HG02973 (cell line): ENCODE results near the gene WIPF1.

Experiments
- ATAC-seq: cut with Tn5 transposase; IDR thresholded peaks from one replicate; pipeline ENCODE4 v1.9.1; 2021; ENCODE audit warnings: moderate library complexity; ENCODE audit not compliant: unreplicated experiment

WIPF1 gene

DNA sequence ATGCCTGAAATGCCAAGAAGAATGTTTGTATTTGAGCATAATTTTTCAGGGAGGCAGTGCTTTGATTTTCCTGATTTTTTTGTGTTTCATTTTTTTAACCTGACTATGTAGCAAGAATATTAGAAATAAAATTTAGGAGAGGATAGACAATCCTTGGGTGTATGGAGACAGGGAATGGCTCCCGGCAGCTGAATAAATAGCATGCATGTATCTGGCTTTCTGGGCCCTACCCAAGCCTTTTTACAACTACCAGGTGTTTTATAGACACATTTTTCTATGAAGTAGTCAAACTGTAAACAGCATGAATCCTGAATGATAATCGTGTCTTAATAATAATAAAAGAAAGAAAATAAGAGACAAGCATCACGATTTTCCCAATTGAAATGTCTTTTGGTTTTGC lies 52.4 kb downstream of the WIPF1 start:
- ATAC-seq: no peak

DNA sequence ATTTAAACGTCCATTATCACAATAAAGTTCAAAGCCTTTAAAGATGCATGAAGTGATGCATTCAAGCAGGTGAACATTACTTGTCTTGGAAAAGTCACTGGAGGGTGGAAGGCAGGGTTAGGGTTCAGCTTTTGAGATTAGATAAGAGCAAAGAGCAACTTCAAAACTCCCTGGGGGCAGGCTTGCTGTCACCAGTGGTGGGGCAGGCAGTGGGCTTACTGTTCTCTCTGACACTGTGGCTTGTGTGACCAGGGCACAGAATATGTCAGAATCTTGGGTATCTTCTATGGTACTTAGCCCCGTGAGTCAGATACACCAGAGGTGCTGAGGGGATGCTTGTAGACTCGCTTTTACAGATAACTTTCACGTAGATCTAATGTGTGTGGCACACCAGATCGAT lies 52.8 kb downstream of the WIPF1 start:
- no peak for ATAC-seq

DNA sequence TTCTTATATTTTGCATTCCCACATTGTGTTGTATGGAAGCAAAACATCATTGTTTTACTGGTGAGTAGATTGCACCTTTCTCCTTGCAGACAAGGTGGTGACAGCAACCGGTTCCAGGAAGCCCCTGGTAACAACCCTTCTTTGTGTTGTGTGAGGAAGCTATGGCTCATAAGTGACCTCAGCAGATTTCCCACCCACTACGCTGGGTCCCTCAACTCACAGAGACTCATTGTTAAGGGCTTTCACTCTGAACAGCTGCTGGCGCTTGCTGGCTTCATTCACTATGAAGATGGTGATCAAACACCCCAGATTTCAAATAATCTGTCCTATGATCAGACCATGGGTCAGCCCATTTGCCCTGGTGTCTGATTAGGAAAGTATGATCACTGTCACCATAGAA lies 53.4 kb downstream of the WIPF1 start:
- no peak for ATAC-seq

DNA sequence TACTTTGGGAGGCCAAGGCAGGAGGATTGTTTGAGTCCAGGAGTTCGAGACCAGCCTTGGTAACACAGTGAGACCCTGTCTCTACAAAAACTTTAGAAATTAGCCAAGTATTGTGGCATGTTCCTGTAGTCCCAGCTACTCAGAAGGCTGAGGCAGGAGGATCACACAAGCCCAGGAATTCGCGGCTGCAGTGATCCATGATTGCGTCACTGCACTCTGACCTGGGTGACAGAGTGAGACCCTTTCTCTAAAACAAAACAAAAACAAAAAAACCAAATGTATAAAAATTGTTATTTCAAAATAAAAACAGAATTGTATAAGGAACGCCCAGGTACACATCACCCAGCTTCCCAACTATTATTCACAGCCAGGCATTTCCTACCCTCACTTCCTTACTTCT lies 56.7 kb downstream of the WIPF1 start:
- ATAC-seq: no peak

DNA sequence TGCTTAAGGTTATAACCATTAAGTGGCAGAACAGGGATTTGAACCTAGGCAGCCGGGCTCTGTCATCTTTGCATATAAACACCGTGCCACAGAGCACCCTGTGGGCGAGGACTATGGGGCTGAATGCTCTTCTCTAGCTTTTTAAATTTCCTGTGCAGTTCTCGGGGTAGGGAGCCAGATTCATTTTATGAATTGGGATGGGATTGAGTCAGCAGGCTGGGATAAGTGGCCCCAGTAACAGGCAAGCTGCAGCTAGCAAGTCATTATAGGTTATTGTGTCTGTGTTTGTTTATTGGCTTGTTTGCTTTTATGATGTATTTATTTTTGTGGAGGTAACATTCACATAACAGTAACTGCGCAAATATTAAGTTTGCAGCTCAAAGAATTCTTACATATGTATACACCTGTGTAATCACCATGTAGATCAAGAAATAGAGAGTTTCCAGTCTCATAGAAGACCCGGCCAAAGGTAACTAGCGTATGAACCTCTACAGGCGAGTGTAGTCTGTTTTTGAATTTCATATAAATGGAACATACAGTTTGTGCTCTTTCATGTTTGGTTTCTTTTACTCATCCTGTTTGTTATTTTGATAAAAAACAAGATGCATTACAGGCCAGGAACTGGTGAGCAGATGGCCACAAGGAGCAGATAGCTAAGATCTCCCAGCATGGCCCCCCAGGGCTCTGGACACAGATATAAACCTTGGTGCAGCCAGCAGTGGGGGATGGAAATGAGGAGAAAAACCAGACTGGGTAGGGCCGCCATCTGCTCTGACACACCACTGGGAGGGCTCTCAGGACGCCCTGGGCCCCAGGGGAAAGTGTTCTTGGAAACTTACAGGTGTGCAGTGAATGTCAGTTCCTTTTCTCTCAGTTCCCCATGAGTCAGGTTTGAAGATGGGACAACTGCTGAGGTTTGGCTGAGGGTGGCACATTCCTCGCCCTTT lies 61.6 kb downstream of the WIPF1 start:
- ATAC-seq: no peak

DNA sequence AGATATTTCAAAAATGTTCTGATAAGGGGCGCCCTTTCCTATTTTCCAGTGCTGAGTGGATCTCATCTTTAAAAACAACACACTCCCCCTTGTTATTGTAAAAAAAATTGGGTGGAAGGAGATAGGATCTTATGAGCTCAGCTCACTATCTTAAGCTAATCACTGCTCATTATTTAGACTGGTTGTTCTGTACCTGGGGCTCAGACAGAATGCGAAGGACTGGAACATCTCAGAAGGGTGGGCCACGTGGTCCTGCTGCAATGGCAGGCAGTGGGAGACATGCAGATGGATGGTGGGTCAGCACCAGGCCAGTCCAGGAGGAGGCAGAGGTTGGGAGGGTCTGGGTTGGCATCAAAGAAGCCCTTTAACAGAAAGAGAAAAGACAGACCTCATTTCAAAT lies 62.5 kb downstream of the WIPF1 start:
- ATAC-seq: no peak

DNA sequence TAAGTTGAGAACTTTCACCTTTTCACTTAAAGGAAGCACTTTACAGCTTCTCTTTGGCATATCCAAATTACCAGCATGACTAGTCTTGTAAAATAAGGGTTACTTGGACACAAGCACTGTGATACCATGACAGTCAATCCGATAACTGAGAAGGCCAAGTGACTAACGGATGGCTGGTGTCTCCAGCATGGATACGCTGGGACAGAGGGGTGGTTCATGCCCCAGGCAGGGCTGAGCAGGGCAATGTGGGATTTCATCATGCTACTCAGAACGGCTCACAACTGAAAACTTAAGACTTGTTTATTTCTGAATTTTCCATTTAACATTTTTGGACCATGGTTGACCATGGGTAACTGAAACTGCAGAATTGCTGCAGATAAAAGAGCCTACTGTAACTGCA lies 67.7 kb downstream of the WIPF1 start:
- ATAC-seq: no peak

DNA sequence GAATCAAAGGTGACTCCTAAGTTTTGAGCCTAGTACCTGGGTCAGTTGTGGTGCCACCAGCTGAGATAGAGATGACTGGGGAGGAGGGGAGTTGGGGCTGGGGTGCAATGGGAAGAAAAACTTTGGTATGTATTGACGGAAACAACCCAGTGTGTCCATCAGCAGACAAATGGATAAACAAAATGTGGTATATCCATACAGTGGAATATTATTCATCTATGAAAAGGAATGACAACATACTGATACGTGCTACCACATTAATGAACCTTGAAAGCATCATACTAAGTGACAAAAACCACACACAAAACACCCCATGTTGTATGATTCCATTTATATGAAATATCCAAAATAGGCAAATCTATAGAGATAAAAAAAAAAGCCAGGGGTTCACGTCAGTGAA lies 69.6 kb downstream of the WIPF1 start:
- no peak for ATAC-seq

DNA sequence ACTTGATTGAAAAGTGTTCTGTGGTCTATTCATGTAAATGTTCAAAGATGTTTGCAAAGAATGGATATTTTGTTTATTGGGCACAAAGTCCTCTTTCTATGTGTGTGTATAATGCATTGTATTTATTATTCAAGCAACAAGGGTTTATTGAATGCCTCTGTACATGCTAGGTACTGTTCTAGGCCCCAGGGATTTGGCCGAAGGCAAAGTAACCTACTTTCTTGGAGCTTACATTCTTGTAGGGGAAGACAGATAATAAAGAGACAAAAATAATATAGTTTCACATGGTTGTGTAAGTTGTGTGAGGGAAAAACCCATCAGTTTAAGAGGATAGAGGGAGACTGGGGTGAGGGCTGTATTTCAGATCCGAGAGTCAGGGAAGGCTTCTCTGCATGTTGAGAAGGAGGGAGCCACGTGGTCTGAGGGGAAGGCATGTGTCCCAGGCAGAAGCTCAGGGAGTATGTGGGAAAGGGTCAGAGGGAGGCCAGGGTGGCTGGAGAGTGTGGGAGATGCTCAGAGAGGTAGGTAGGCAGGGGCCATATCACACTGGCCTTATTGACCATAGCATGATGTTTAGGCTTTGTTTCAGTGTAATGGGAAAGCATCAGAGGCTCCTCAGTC lies 70.4 kb downstream of the WIPF1 start:
- ATAC-seq: no peak

DNA sequence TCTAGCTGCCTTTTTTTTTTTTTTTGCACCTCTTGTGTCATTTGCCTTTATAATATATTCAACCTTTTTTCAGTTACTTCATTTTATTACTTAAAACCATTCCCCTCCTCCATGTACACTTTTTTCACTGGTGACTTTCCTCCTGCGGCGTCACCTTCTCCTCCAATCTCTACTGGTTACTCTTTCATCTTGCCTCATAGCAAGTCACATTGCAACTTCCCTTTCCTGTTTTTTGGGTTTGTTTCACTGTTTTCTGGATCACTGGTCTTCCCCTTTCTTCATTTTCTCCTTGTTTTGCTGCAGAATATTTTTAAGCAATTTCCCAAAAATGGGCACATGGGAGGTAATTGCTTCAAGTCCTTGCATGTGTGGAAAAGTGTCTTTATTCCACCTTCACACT lies 73.1 kb downstream of the WIPF1 start:
- no peak for ATAC-seq

DNA sequence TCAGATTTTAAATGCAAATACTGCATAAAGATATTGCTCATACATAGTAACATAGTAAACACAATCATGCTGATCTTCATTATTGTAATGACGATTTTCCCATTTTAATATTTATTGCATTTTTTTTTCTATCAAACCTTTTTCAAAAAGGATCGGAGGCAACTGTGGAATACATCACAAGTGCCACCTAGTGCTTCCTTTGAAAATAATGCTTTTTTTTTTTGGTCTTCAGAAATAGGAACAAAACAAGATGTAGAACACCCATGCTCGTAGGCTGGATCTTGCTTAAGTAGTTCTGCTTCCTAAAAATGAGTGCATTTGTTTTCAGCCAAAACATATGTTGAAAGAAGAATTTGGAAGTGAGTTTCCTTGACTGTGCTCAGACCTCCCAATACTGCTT lies 75.1 kb downstream of the WIPF1 start:
- ATAC-seq: no peak

DNA sequence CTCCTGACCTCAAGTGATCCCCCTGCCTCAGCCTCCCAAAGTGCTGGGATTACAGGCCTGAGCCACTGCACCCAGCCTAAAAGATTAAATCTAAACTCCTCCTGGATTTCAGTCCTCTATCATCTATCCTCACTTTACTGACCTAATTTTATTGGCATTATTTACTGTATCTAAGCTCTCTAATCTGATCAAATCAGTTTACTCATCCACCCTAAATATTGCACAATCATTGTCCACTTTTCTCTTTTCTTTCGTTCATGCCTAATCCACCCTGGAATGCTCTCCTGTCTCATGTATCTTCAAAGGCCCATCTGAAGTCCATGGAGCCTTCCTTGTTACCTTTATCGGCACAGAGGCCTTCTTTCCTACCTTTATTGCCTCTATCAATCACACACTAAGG lies 79.2 kb downstream of the WIPF1 start:
- ATAC-seq: no peak

DNA sequence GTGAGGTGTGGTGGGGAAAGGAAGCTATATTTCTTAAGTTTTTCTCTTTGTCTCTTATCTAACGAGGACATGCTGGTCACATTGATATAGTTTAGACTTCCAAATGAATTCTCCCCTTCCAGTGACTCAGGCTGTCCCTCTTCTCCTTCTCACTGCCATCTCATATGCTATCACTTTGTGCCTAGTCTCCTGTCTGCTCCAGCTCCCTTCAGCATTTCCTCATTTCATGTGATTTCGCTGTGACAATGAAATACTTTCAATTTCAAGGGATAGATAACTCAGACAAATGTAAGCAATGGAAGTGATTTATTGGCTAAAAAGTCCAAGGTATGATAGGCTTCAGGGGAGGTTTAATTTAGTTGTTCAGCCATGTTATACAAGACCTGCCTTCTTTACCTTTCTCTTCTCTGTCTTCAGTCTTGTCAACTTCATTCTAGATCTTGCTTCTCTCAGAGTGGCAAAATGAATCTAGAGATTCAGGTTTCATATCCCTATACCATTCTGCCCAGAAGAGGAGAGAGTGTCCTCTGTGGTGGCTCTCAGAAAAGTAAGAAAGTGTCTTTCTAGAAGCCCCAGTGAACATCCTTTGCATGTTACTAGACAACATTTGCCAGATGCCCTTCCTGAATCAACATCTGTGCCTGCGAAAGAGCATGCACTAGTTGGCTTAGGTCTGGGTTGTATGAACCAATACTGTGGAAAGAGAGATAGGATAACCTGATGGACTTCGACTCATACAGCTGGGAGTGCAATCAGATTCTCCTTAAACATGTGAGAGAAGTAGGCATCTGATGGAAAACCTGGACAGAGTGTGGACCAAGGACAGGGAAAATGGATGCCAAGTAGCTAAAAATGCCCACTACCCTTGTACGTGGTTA lies 80.9 kb downstream of the WIPF1 start:
- ATAC-seq: no peak

DNA sequence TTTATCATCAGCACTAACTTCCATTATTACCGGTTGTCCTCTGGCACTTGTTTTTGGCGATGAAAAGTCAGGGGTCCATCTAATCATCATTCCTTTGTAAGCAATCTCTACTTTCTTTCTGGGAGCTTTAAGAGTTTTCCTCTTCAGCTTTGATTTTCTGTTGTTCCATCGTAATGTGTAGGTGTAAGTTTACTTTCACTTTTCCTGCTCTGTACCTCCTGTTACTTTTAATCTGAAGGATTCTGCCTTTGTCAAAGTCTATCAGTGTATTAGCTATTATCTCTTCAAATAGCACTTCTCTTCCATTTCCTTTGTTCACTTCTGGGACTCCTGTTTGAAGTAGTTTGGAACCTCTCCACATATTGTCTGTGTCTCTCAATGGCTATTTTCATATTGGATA lies 85.3 kb downstream of the WIPF1 start:
- no peak for ATAC-seq

DNA sequence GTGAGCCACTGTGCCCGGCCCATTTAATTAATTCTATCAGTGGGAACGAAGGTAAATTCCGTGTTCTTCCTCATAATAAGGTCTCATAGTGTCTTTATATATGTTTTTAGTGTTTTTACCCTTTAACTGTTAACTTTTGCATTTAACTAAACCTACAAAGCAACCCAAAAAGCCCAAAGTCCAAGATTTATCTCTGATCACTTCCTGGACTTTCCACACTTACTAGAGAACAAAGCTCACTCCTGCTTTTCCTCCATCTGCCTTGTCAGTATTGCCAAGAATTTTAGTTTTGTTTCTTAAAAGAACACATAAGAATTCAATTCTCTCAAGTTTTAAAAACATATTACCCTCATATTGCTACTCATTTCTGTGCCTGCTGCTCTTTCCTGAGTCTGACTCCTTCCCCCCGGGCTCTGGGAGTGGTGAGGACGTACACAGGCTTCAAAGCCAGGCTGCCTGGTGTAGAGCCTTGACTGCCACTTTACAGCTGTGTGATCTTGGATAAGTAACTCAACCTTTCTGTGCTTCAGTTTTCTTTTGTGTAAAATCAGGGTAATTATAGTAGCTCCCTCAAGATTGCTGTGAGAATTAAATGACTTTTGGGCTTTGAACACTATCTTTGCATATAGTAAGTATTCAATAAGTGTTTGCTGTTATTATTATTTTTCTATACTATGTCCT lies 85.9 kb downstream of the WIPF1 start:
- no peak for ATAC-seq

DNA sequence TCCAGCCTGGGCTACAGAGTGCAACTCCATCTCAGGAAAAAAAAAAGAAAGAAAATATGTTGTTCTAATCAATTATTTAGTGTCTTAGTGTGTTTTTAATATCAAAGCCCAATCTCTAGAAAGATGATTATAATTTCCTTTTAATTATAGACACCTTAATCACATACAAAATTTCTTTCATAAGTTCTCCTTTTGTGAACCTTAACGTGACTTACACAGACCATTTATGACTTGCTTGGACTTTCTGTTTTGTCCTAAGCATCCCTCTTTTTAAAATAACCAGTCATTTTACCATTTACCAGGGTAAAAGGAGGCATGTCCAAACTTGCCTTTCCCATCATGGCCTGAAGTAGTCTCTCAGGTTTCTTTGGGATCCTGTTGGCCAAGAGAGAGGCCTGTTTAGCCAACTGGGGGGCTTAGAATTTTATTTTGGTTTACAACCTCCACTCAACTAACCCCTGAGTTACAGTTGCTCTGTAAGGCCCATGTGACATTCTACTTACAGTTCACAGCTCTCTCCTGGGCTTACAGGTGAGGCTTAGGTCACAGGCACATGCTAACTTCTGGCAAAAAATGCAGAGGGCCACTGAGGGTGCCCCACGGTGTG lies 86.9 kb downstream of the WIPF1 start:
- no peak for ATAC-seq
